Iris pigment epithelial cell (primary cell): ENCODE data around the gene PLPP4.

Source experiments
- DNase-seq: peaks from one replicate; pipeline ENCODE4 v3.0.0-alpha.2; 2011; ENCODE audit warnings: low read depth

The PLPP4 gene

DNA sequence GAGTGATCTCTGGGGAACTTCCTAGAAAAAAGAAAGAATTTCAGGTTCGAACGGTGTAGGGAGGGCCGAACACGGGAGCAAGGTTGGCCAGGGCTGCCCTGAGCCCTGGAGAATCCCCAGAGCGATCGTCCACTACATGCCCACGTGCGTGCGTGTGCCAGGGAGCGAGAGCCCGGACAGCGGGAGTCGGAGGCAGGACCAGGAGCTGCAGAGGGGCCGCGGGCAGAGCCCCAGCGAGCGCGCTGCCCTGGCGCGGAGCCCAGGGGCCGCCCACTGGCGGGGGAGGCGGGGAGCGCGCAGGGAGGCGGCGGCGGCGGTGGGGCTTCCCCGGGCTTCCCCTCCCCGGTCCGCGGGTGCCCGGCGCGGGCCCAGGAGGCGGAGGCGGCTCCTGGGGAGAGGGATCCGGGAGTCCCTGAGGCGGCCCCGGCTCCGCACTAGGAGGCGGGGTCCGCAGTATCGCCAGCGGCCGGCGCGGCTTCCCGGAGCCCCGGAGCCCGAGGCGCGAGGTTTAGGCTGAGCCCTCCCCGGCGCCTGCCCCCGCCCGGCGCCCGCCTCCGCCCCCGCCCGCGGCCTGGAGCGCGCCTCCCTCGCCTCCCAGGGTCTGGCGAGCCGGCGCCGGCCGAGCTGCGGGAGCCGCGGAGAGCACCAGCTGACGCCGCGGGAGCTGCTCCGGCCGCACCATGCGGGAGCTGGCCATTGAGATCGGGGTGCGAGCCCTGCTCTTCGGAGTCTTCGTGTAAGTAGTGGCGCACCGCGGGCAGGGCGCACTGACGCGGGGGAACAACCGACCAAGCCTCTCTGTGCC is at the start of gene PLPP4:
Gene PLPP4, plus strand, starts transcription at position 602 of the 805 bp plus-strand sequence. Its CDS starts 79 bp downstream, at position 681.
- DNase-seq: peak; percentile 60

DNA sequence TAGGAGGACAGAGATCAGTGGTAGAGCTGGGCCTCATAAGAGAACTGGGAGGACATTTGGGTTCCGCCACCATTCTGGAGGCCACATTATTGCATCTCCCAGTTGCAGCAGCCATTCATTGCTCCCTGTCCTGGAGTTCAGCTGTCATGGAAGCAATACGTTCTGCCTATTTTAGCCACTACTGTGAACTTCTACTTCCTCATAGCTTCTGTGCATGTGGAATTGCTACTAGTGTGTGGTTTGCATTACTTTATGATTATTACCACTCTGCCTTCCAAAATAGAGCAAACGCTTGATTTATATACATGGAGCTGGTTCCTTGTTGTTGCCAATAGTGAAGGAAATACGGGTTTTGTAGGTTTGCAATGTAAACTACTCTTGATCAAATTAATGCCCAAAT is 47.2 kb upstream of the PLPP4 start:
- no peak for DNase-seq

GRCh38 chr10:120414946-120415345 is 42.1 kb upstream of the PLPP4 start:
- no peak for DNase-seq

DNA sequence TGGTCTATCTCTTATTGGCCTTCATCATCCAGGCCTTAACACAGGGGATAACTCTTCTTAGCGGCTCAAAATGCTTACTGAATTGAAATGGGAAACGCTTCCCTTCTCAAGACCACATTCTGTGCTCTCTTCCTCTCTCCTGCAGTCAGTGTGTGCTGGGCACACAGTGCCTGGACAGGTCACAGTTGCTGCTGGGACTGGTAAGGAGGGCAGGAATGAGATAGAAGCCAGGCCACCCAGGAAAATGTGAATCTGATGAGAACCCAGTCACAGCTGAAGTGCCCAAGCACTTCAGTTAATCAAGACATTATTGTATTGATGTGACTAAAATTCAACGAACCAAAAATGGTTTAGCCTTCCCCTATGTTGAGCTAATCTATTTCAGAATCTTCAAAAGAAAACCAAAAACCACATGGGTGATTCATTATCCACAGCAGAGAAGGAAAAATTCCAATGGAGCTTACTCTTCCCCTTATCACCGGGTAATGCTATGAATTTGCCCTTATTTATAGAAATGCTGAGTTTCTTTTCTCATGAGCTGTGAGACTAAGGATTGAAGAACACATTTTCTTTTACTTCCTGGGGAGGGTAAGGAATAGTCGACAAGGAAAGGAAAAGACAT is 41.2 kb upstream of the PLPP4 start:
- DNase-seq: peak; percentile 89

DNA sequence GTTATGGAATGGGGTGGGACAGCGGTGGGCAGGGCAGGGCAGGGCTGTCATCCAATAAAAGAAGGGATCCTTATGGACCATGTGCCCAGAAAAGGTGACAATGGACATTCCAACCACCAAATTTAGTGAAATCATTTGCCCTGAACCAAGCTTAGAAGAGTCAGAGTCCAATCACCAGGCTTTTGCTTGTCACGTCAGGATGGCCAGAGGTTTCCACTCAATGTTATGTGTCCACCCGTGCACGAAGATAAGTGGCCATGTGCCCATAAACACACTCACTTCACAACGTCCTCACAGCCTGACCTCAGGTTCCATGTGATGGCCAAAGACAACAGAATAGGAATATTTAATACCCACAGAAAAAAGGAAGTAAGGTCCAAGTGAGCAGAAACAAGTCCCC is 36.6 kb upstream of the PLPP4 start:
- DNase-seq: no peak

- no peak for DNase-seq
Observed at GRCh38 chr10:120421250-120421649, 35.8 kb upstream of the PLPP4 start.

DNA sequence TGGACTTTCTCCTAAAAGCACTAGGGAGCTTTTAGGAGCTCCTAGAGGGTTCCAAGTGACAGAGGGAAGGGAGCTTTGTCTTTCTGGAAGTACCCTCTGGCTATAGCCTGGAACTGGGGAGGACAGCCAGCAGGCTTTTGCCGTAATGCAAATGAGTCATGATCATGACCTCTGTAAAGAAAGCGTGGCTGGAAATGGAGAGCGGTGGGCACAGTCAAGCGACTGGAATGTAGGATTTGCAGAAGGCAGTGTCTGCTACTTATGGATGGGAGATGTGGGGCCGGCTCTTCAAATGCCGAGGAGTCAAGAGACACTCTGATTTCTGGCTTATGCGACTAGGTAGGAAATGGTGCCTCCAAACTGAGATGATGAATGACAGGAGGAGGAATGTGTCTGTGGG is 34.6 kb upstream of the PLPP4 start:
- peak; percentile 95 for DNase-seq

DNA sequence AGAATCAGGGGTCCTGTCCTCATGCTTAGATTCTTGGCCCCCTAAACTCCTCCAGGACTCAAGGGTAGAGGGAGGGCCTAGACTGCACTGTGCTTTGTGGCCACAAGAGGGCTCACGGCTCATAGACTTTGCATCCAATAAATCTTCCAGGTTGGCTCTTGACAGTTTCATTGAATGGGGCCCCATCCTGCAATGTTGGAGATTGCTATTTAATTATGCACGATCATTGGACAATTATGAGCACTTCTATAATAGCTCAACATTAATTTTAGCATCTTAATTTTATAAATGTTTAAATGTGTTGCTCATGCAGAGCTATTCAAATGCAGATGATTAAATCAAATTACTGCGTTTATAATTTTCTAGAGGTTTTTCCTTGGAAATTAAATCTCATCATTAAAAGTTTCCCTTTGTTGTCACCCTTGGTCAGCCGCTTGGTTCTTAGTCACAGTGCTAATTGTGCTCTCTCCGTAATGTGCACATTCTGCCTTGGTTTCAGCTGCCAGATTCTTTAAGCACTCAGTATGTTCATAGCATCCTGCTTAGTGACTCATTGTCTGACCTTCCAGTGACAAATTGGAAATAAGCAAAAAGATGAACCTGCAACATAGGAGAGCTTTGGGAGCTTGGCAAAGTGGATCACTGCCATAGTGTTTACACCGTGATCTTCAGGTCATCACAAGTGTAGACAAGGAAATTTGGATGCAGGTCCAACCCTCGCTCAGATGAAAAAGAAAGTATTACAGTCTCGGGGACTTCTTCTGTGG is 33.4 kb upstream of the PLPP4 start:
- DNase-seq: peak; percentile 88

- DNase-seq: no peak
Observed at GRCh38 chr10:120424198-120424464, 32.9 kb upstream of the PLPP4 start.

DNA sequence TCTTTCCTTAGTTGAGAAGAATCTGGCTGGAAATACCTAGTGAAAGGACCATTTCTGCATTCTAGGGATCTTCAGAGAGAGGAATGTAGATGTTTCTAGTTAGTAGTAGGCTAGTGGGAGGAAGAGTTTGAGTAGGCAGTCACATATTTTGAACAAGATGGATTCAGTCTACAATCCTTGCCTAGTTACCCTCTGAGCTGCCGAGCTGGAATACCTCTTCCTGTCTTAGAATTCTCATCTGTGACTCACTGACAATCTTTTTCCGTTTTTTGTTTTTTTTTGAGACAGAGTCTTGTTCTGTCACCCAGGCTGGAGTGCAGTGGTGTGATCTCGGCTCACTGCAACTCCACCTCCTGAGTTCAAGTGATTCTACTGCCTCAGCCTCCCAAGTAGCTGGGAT is 30.7 kb upstream of the PLPP4 start:
- DNase-seq: peak; percentile 66

DNA sequence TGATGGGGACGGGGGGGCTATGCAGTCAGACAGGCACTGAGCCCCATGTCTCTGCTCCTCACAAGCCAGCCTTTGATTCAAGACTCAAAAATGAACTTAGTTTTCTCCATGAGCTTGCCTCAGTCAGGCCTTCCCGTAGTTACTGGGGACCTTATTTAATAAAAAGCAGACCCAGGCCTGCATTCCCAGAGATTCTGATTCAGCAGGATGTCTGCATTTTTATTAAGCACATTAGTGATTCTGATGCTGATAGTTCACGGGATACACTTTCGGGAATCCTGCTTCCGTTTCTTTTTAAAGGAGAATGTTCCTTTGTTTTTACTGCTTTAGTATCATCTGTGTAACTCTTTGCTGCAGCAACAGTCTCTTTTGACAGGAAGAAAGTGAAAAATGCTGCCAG is 28.3 kb upstream of the PLPP4 start:
- DNase-seq: no peak

DNA sequence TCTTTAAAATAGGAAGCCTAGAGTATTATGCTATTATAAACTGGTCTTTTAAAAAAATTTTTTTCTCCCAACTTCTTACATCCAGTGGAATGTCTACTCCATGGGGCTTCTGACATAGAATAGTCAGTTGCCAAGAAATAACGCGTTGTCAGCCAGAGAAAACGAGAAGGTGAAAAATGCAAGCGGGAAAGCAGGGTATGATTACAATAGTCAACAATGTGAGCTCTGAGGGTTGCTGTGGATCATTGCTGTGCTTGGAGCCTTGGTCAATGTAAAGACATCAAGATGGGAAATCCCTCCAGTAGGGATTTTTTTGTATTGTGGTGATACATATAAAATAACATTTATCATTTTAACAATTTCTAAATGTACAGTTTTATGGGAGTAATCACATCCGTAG is 27.6 kb upstream of the PLPP4 start:
- peak; percentile 15 for DNase-seq

DNA sequence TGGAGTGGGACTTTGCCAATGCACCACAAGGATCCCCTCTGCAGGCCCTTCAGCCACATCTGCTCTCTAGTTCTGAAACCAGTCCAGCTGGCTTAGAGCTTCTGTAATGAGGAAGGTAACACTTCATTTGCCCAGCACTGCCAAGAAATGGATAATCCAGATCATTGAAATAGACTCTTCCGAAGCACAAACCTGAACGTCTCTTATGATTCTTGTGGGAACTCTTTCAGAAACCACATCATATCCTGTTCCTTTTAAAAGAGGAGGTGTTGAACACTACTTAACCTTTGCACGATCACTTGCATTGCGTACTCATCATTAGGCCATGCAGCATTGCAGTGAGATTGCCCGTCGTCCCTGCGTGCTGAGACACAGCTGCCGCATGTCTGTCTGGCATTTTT is 25.8 kb upstream of the PLPP4 start:
- DNase-seq: no peak

- no peak for DNase-seq
Observed at GRCh38 chr10:120432209-120432608, 24.8 kb upstream of the PLPP4 start.

- no peak for DNase-seq
Observed at GRCh38 chr10:120433141-120433540, 23.9 kb upstream of the PLPP4 start.

- peak; percentile 21 for DNase-seq
Observed at GRCh38 chr10:120436439-120437112, 20.5 kb upstream of the PLPP4 start.

DNA sequence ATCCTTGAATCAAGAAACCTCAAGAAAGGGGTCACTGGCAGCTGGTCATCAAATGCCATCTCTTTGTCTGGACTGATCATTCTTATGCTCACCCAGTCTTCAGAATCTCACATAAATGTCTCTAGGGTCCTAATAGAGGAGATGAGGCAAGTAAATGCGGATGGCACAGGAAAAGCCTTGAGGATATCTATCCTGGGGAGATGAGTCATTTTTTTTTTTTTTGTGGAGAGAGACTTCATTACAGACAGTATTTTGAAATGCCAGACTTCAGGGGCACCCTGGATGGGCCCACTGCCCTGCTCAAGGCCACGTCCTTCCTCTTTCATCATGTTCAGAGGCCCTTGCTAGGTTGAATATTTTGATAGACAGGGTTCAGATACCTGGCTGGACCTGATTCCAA is 19.5 kb upstream of the PLPP4 start:
- no peak for DNase-seq

- DNase-seq: no peak
Observed at GRCh38 chr10:120451968-120452367, 5.1 kb upstream of the PLPP4 start.

GRCh38 chr10:120453319-120453718 is 3.7 kb upstream of the PLPP4 start:
- no peak for DNase-seq

GRCh38 chr10:120453886-120454285 is 3.1 kb upstream of the PLPP4 start:
- no peak for DNase-seq

DNA sequence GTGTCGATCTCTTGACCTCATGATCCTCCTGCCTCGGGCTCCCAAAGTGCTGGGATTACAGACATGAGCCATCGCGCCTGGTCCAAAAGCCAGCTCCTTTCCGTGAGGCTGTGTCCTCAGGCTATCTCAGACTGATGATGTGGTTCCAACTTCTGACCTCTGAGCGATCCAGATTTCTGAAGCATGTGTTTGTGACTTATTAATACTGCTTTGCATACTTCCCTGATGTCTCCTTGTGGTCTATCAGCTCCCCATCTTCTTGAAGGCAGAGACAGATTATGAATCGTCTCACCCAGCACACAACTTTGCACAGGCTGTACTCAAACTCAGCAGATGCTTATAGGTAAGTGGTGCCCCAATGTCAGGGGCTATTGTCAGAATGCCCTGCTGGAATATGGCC is 2.0 kb upstream of the PLPP4 start:
- DNase-seq: peak; percentile 40

GRCh38 chr10:120455606-120456005 is 1.4 kb upstream of the PLPP4 start:
- DNase-seq: no peak

GRCh38 chr10:120456143-120456625 is 843 bp upstream of the PLPP4 start:
- no peak for DNase-seq
